ENCODE measurements around the gene C1orf21. TPM values are rescaled to one million over a fixed set of nuclear protein-coding genes. Genes with fewer than 3 reads are reported as not detected.

C1orf21 gene
- total and polyA plus RNA-seq, 2 donors (not counting 3 experiments of a cell fraction or from before 2014, with no cell fraction given), result 0.79 to 8.5 TPM

DNA sequence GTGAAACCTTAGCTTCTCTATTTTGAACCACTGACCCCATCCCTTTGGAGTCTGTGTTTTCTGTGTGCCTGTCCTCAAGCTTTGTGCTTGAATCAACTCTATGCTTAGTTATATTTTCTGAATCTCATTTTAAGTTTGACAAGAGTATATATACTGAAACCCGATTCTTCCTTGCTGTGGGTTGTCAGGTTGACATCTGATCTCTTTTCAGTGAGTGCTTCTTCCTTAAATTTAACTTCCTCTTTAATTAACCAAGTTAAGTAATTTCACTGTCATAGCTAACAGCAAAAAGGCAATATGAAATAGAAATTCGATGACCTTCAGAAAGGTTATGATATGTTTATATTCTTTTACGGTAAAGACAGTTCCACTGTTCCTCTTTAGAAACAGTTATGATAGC, 69.4 kb downstream of the C1orf21 start:
- no peak overlapping the region for H3K4me3 ChIP-seq (replicated peaks in 1 of 3; ENCODE audit: insufficient read depth in 1 of 3, low read depth in 1 of 3, low read length in 3 of 3)
- H3K36me3 ChIP-seq (ENCODE audit: control insufficient read depth in 2 of 2, extremely low read depth in 1 of 2, insufficient read depth in 2 of 2, low read length in 2 of 2), result no peaks in the 10 kb centered on the region
- ChIA-PET POLR2A (no interaction called here), CTCF (no interaction called here)
- H3K4me2 ChIP-seq (ENCODE audit: insufficient read depth, low read length), result no peak overlapping the region
- H3K4me1 ChIP-seq (ENCODE audit: control insufficient read depth, extremely low read depth, insufficient read depth, low read length), result no peaks in the 10 kb centered on the region
- H3K79me2 ChIP-seq (ENCODE audit: control insufficient read depth, insufficient read depth, low read length), result no peaks in the 10 kb centered on the region
- H3K27me3 ChIP-seq (ENCODE audit: control insufficient read depth in 2 of 2, insufficient read depth in 2 of 2, low read length in 2 of 2), result no peaks in the 10 kb centered on the region
- TF ChIP-seq GATA2 (IDR thresholded peaks at IDR 0.05; ENCODE audit: insufficient read depth, insufficient read length, low read depth, low read length) (no peak), MYC (IDR thresholded peaks at IDR 0.05; ENCODE audit: low read depth, low read length) (no peak), EZH2 (IDR thresholded peaks at IDR 0.05; ENCODE audit: borderline replicate concordance, low read depth, low read length, severe bottlenecking) (no peak), POLR2AphosphoS5 (IDR thresholded peaks at IDR 0.05; ENCODE audit: insufficient read depth, low read depth, low read length) (no peak), CTCF (IDR thresholded peaks at IDR 0.05; ENCODE audit: extremely low read depth in 1 of 2, insufficient read depth in 1 of 2, low read depth in 1 of 2, low read length in 2 of 2) (no peak), POLR2A (IDR thresholded peaks at IDR 0.05; ENCODE audit: low read depth, low read length) (no peak), FOS (IDR thresholded peaks at IDR 0.05; ENCODE audit: borderline replicate concordance, insufficient read depth, low read length) (no peak), JUN (IDR thresholded peaks at IDR 0.05; ENCODE audit: borderline replicate concordance, insufficient read depth, insufficient read length, low read depth) (no peak)
- TF ChIP-seq, protein P1, sequence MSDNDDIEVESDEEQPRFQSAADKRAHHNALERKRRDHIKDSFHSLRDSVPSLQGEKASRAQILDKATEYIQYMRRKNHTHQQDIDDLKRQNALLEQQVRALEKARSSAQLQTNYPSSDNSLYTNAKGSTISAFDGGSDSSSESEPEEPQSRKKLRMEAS (IDR thresholded peaks at IDR 0.05; ENCODE audit: insufficient read depth, insufficient read length), result no peak
- H4K20me1 ChIP-seq (replicated peaks; ENCODE audit: control insufficient read depth, extremely low read depth, insufficient read depth, low read length), result no peaks in the 10 kb centered on the region
- H2AFZ ChIP-seq (ENCODE audit: low read depth, low read length), result no peak overlapping the region
- no peaks in the 10 kb centered on the region for H3K9me1 ChIP-seq (replicated peaks; ENCODE audit: control insufficient read depth, extremely low read depth, insufficient read depth, low read length)
- intact Hi-C loops (cut with micrococcal nuclease), result no loop called here
- no TSS peak for BruUV-seq (replicated peaks)
- no peak overlapping the region for H3K27ac ChIP-seq (ENCODE audit: insufficient read depth, low read depth, low read length)
- FAIRE-seq (no peak), DNase-seq (ENCODE audit: low read depth, low spot score) (no peak)
- dilution Hi-C loops (cut with MboI; ENCODE audit: extremely low pct_ligation_motif_present, low sequenced_read_pairs), result no loop called here
- no peak overlapping the region for H3K9ac ChIP-seq (replicated peaks; ENCODE audit: extremely low read depth, insufficient read depth, low read length)
- H3K9me3 ChIP-seq (replicated peaks; ENCODE audit: control insufficient read depth, insufficient read depth, low read length), result no peaks in the 10 kb centered on the region
